H1 (cell line): Measurements from ENCODE around the gene NR5A2. TPM values are rescaled to one million over a fixed set of nuclear protein-coding genes. Genes with fewer than 3 reads are reported as not detected.

Experiments
- CTCF ChIA-PET: fragments of 300-600 bp; sonication (Branson Sonifier 250); formaldehyde crosslinking; loops from one replicate; lab custom pipeline; 2021; ENCODE audit not compliant: partially characterized antibody; lab: Charles Lee
- POLR2A ChIA-PET: fragments of 300-600 bp; sonication (Branson Sonifier 250); formaldehyde crosslinking; loops from one replicate; lab custom pipeline; 2021; ENCODE audit warnings: inconsistent platforms; ENCODE audit not compliant: partially characterized antibody; lab: Charles Lee
- DNase-seq, 2 experiments: peaks; one replicate each; pipeline versions ENCODE4 v3.0.0 to v3.0.0-alpha.2; 2010 to 2022; ENCODE audit warnings: low spot score in 2 of 2, low read depth in 1 of 2, mixed read lengths in 1 of 2
- FAIRE-seq: peaks from 2 replicates; lab custom pipeline; 2011; peaks lifted over from hg19 to GRCh38; lab: Jason Lieb, UNC
- H2AFZ ChIP-seq: 2 replicates; pipeline ENCODE4 v1.8.1; 2012; ENCODE audit warnings: low read length, inconsistent platforms
- H2AK5ac ChIP-seq: 2 replicates; pipeline ENCODE4 v1.6.1; 2013; ENCODE audit warnings: low read depth, low read length
- H2BK120ac ChIP-seq: replicated peaks from 2 replicates; pipeline ENCODE3; 2013; ENCODE audit warnings: low read depth, low read length, inconsistent platforms
- H2BK12ac ChIP-seq: 2 replicates; pipeline ENCODE4 v1.6.1; 2013; ENCODE audit warnings: low read depth, low read length
- H2BK15ac ChIP-seq: 2 replicates; pipeline ENCODE4 v1.6.1; 2013; ENCODE audit warnings: low read length
- H2BK20ac ChIP-seq: 2 replicates; pipeline ENCODE4 v1.6.1; 2013; ENCODE audit warnings: low read length
- H2BK5ac ChIP-seq: 2 replicates; pipeline ENCODE4 v1.6.1; 2013; ENCODE audit warnings: low read depth, low read length
- H3K14ac ChIP-seq: 2 replicates; pipeline ENCODE4 v1.6.1; 2013; ENCODE audit warnings: inconsistent platforms; ENCODE audit not compliant: insufficient read length
- H3K18ac ChIP-seq: 2 replicates; pipeline ENCODE4 v1.6.1; 2013; ENCODE audit warnings: low read length; ENCODE audit errors: extremely low read depth
- H3K23ac ChIP-seq: 2 replicates; pipeline ENCODE4 v1.6.1; 2013; ENCODE audit warnings: inconsistent platforms; ENCODE audit not compliant: insufficient read length
- H3K23me2 ChIP-seq: 2 replicates; pipeline ENCODE4 v1.6.1; 2013; ENCODE audit warnings: low read depth, low read length
- H3K27ac ChIP-seq: 2 replicates; pipeline ENCODE4 v1.6.1; 2011; ENCODE audit warnings: low read depth, low read length, inconsistent platforms
- H3K27me3 ChIP-seq, 4 experiments: replicated peaks in 1 of 4; 1 replicate in 1 of 4; 2 replicates in 3 of 4; pipeline versions ENCODE4 v1.6.1 to v1.8.1; 2011 to 2013; ENCODE audit warnings: low read length in 3 of 4, mild to moderate bottlenecking in 3 of 4, inconsistent platforms in 2 of 4, mixed read lengths in 2 of 4, moderate library complexity in 1 of 4; ENCODE audit not compliant: control insufficient read depth in 3 of 4, insufficient read depth in 3 of 4; ENCODE audit errors: extremely low read depth in 1 of 4
- H3K36me3 ChIP-seq, 4 experiments: 2 replicates each; pipeline versions ENCODE4 v1.6.1 to v1.8.1; 2011 to 2013; ENCODE audit warnings: mild to moderate bottlenecking in 4 of 4, low read length in 3 of 4, moderate library complexity in 2 of 4, control low read depth in 1 of 4, inconsistent platforms in 1 of 4; ENCODE audit not compliant: insufficient read depth in 4 of 4, control insufficient read depth in 2 of 4
- H3K4ac ChIP-seq: replicated peaks from 2 replicates; pipeline ENCODE3; 2013; ENCODE audit warnings: low read length, low read depth, mixed read lengths, inconsistent platforms; ENCODE audit not compliant: insufficient read length
- H3K4me1 ChIP-seq, 4 experiments: replicated peaks in 1 of 4; 1 replicate in 1 of 4; 2 replicates in 3 of 4; pipeline versions ENCODE4 v1.6.1 to v1.8.1; 2011 to 2013; ENCODE audit warnings: low read length in 3 of 4, inconsistent platforms in 2 of 4, mixed read lengths in 1 of 4; ENCODE audit not compliant: insufficient read depth in 4 of 4, control insufficient read depth in 3 of 4
- H3K4me2 ChIP-seq, 2 experiments: 2 replicates each; pipeline versions ENCODE4 v1.6.1 to v1.8.1; 2011 to 2013; ENCODE audit warnings: low read depth in 2 of 2, low read length in 2 of 2, control low read depth in 1 of 2, inconsistent platforms in 1 of 2, mild to moderate bottlenecking in 1 of 2; ENCODE audit not compliant: insufficient read depth in 1 of 2
- H3K4me3 ChIP-seq, 4 experiments: fragments of 200-600, 300-600 bp in 1 of 4; sonication (generic), shearing (Covaris generic), sonication (Bioruptor Twin) in 1 of 4; 2 replicates each; pipeline versions ENCODE4 v1.5.1 to v1.8.1; 2011 to 2016; ENCODE audit warnings: low read length in 4 of 4, low read depth in 3 of 4, control low read depth in 2 of 4, inconsistent platforms in 2 of 4, mild to moderate bottlenecking in 2 of 4, mixed read lengths in 1 of 4, moderate library complexity in 1 of 4; ENCODE audit not compliant: insufficient read depth in 2 of 4; ENCODE audit errors: extremely low read depth in 1 of 4
- H3K56ac ChIP-seq: replicated peaks from 2 replicates; pipeline ENCODE3; 2013; ENCODE audit warnings: low read depth, mild to moderate bottlenecking, mixed read lengths, low read length, inconsistent platforms; ENCODE audit not compliant: insufficient read length
- H3K79me1 ChIP-seq: 2 replicates; pipeline ENCODE4 v1.6.1; 2013; ENCODE audit warnings: low read depth, low read length, control low read depth
- H3K79me2 ChIP-seq, 2 experiments: 2 replicates each; pipeline versions ENCODE4 v1.6.1 to v1.8.1; 2012 to 2013; ENCODE audit warnings: low read length in 2 of 2, mild to moderate bottlenecking in 2 of 2, inconsistent platforms in 1 of 2; ENCODE audit not compliant: insufficient read depth in 2 of 2, control insufficient read depth in 1 of 2
- H3K9ac ChIP-seq, 4 experiments: replicated peaks in 1 of 4; 1 replicate in 1 of 4; 2 replicates in 3 of 4; pipeline versions ENCODE4 v1.6.1 to v1.8.1; 2011 to 2013; ENCODE audit warnings: low read depth in 3 of 4, low read length in 3 of 4, control low read depth in 2 of 4, mild to moderate bottlenecking in 2 of 4, moderate library complexity in 2 of 4, inconsistent platforms in 1 of 4; ENCODE audit errors: extremely low read depth in 1 of 4
- H3K9me3 ChIP-seq, 2 experiments: 2 replicates each; pipeline versions ENCODE4 v1.6.1 to v1.8.1; 2012 to 2013; ENCODE audit warnings: mild to moderate bottlenecking in 2 of 2, moderate library complexity in 2 of 2, control low read depth in 1 of 2, inconsistent platforms in 1 of 2, low read depth in 1 of 2, low read length in 1 of 2, mixed read lengths in 1 of 2; ENCODE audit not compliant: insufficient read depth in 2 of 2
- H4K20me1 ChIP-seq, 2 experiments: replicated peaks in 1 of 2; 2 replicates each; pipeline versions ENCODE3 to v1.8.1; 2011 to 2013; ENCODE audit warnings: inconsistent platforms in 2 of 2, low read length in 2 of 2, mild to moderate bottlenecking in 1 of 2; ENCODE audit not compliant: insufficient read depth in 2 of 2, control insufficient read depth in 1 of 2
- H4K5ac ChIP-seq: 2 replicates; pipeline ENCODE4 v1.6.1; 2013; ENCODE audit warnings: low read length, low read depth, mixed read lengths, inconsistent platforms; ENCODE audit not compliant: insufficient read length
- H4K8ac ChIP-seq: 2 replicates; pipeline ENCODE4 v1.8.0; 2013; ENCODE audit warnings: mild to moderate bottlenecking, moderate library complexity, low read length, inconsistent platforms; ENCODE audit not compliant: insufficient read depth; ENCODE audit errors: extremely low read depth
- H4K91ac ChIP-seq: replicated peaks from 2 replicates; pipeline ENCODE3; 2013; ENCODE audit warnings: low read length, mixed read lengths, inconsistent platforms; ENCODE audit not compliant: insufficient read length
- KDM1A ChIP-seq: fragments of 200-600, 300-600 bp; sonication (generic); IDR thresholded peaks from 2 replicates; pipeline ENCODE4 v1.7.1; 2016; ENCODE audit warnings: mild to moderate bottlenecking, low read length, borderline replicate concordance
- MAFK ChIP-seq: IDR thresholded peaks from 2 replicates; pipeline ENCODE4 v1.6.1; 2012; ENCODE audit warnings: low read depth, mild to moderate bottlenecking, improper control_type of control experiment, low read length
- TAF7 ChIP-seq: optimal IDR thresholded peaks from 2 replicates; pipeline ENCODE3; 2011; ENCODE audit warnings: low read depth, mild to moderate bottlenecking, inconsistent platforms, low read length, moderate library complexity, borderline replicate concordance
- TBP ChIP-seq: IDR thresholded peaks from 2 replicates; pipeline ENCODE4 v1.6.1; 2011; ENCODE audit warnings: low read depth, low read length, improper control_type of control experiment
- USF2 ChIP-seq: IDR thresholded peaks from 2 replicates; pipeline ENCODE4 v1.6.1; 2011; ENCODE audit warnings: low read length, improper control_type of control experiment
- YY1 ChIP-seq: IDR thresholded peaks from 2 replicates; pipeline ENCODE4 v1.6.1; 2011; ENCODE audit warnings: low read depth, mild to moderate bottlenecking, low read length
- WGBS, 2 experiments: shearing (Covaris generic) in 1 of 2; methylation state at CpG; one replicate each; pipeline versions ENCODE4 v1.1.6 to v1.1.7; 2013 to 2015; ENCODE audit warnings: low lambda C conversion rate in 2 of 2, mixed read lengths in 2 of 2, inconsistent platforms in 1 of 2, low coverage in 1 of 2, missing lambda C conversion rate in 1 of 2; ENCODE audit not compliant: insufficient replicate concordance in 2 of 2, insufficient coverage in 1 of 2, insufficient read length in 1 of 2; ENCODE audit errors: extremely low coverage in 1 of 2, missing lambda C conversion rate in 1 of 2; 5-methylcytosine and 5-hydroxymethylcytosine counted together
- polyA plus RNA-seq, 7 experiments: library from polyadenylated mRNA; depleted of rRNA in 3 of 7; stranded (reverse) in 5 of 7; unstranded in 2 of 7; fragments of >200 nt in 5 of 7; fragments of 200-250 nt in 2 of 7; gene quantifications; 1 replicate in 5 of 7; 2 replicates in 1 of 7; 4 replicates in 1 of 7; pipeline versions ENCODE4 v1.2.1 to v1.2.3, GENCODE V29; 2011 to 2013; ENCODE audit warnings: missing spikeins in 2 of 7, mixed read lengths in 2 of 7
- total RNA-seq: library from RNA; stranded (reverse); fragmentation: NEBNext Ultra II Directional; extraction: Animal tissue kit (Norgen Biotek cat#: 25700); gene quantifications from 2 replicates; pipeline ENCODE4 v1.2.1, GENCODE V29; 2021

Gene NR5A2
- total and polyA plus RNA-seq, 2 of the 8 experiments (the other 6 are each of a cell fraction or from before 2014, with no cell fraction given): 1.7 to 11.6 TPM

GRCh38 chr1:200207711-200208126 lies 180.2 kb downstream of the NR5A2 start:
- no peak overlapping the region for H2BK15ac ChIP-seq
- H3K79me2 ChIP-seq: no peaks in the 10 kb centered on the region
- no peak overlapping the region for H4K8ac ChIP-seq
- H3K23me2 ChIP-seq: no peaks in the 10 kb centered on the region
- H3K14ac ChIP-seq: no peak overlapping the region
- no peak overlapping the region for H2BK12ac ChIP-seq
- H3K9me3 ChIP-seq: no peaks in the 10 kb centered on the region
- H3K79me1 ChIP-seq: no peaks in the 10 kb centered on the region
- H2AK5ac ChIP-seq: no peak overlapping the region
- H3K4me2 ChIP-seq: no peak overlapping the region
- POLR2A ChIA-PET: no interaction called here
- no peak overlapping the region for H3K4me3 ChIP-seq
- DNase-seq (no peak), FAIRE-seq (no peak)
- no peaks in the 10 kb centered on the region for H3K27me3 ChIP-seq
- H3K4me1 ChIP-seq: no peaks in the 10 kb centered on the region
- no peak overlapping the region for H3K23ac ChIP-seq
- no peak overlapping the region for H3K56ac ChIP-seq
- H3K27ac ChIP-seq: no peak overlapping the region
- no peak overlapping the region for H2BK5ac ChIP-seq
- H3K18ac ChIP-seq: no peak overlapping the region
- H3K36me3 ChIP-seq: no peaks in the 10 kb centered on the region
- CTCF ChIA-PET: no interaction called here
- no peak overlapping the region for H4K91ac ChIP-seq
- 0 out of 2 replicates have a peak overlapping the region, but pooled peaks have one; percentile 31 for H2AFZ ChIP-seq
- H3K4ac ChIP-seq: no peak overlapping the region
- H2BK120ac ChIP-seq: no peak overlapping the region
- no peak overlapping the region for H4K5ac ChIP-seq
- 80% methylated on average over 6 of the region's 6 CpGs; no CpG with 5 or more reads in 1 of the 2 experiments for WGBS, 2 experiments
- H4K20me1 ChIP-seq: no peaks in the 10 kb centered on the region
- H2BK20ac ChIP-seq: no peak overlapping the region
- H3K9ac ChIP-seq: no peak overlapping the region
- TF ChIP-seq USF2: no peak
- TF ChIP-seq TAF7: no peak
- no peak for TF ChIP-seq TBP
- TF ChIP-seq YY1: no peak
- no peak for TF ChIP-seq MAFK
- TF ChIP-seq KDM1A: no peak
